ENCODE measurements around the gene PTPRCAP.

PTPRCAP gene

GRCh38 chr11:67415501-67416304, 21.8 kb downstream of the PTPRCAP start, which contains the start of gene CARNS1:
CARNS1 (plus strand) TSS chr11:67415678; CDS start chr11:67416200, 522 bp downstream.
- H3K27me3 Mint-ChIP-seq, result no peaks in the 10 kb centered on the region
- H3K4me1 Mint-ChIP-seq (ENCODE audit: low read depth), result peaks cover 68% of the 10 kb centered on the region
- peak within 1 kb of the TSS; percentile 97 for H3K27ac Mint-ChIP-seq
- peak within 1 kb of the TSS; percentile 85 for H3K4me3 Mint-ChIP-seq
- no peaks in the 10 kb centered on the region for H3K9me3 Mint-ChIP-seq (ENCODE audit: low read depth)
- H3K36me3 Mint-ChIP-seq, result no peaks in the 10 kb centered on the region

- H3K36me3 Mint-ChIP-seq, result no peaks in the 10 kb centered on the region
- H3K9me3 Mint-ChIP-seq (ENCODE audit: low read depth), result no peaks in the 10 kb centered on the region
- no peaks in the 10 kb centered on the region for H3K27me3 Mint-ChIP-seq
- peak overlapping the region; percentile 54 for H3K4me3 Mint-ChIP-seq
- H3K27ac Mint-ChIP-seq, result peak overlapping the region; percentile 58
- H3K4me1 Mint-ChIP-seq (ENCODE audit: low read depth), result peaks cover 72% of the 10 kb centered on the region
Measured at GRCh38 chr11:67413266-67413849, 24.1 kb downstream of the PTPRCAP start.

- Mint-ChIP-seq H3K4me3 (no peak overlapping the region), H3K27ac (peak overlapping the region; percentile 58), H3K27me3 (no peaks in the 10 kb centered on the region), H3K36me3 (no peaks in the 10 kb centered on the region), H3K9me3 (ENCODE audit: low read depth) (no peaks in the 10 kb centered on the region), H3K4me1 (ENCODE audit: low read depth) (peaks cover 73% of the 10 kb centered on the region)
Measured at GRCh38 chr11:67412495-67413179, 24.8 kb downstream of the PTPRCAP start.

- Mint-ChIP-seq H3K27ac (peak overlapping the region; percentile 93), H3K4me1 (ENCODE audit: low read depth) (peaks cover 76% of the 10 kb centered on the region), H3K9me3 (ENCODE audit: low read depth) (no peaks in the 10 kb centered on the region), H3K36me3 (no peaks in the 10 kb centered on the region), H3K27me3 (no peaks in the 10 kb centered on the region), H3K4me3 (peak overlapping the region; percentile 8)
Measured at GRCh38 chr11:67411785-67412152, 25.7 kb downstream of the PTPRCAP start.

- H3K4me3 Mint-ChIP-seq, result peak overlapping the region; percentile 40
Measured at GRCh38 chr11:67410984-67411784, 26.3 kb downstream of the PTPRCAP start.

GRCh38 chr11:67410369-67410831, 27.1 kb downstream of the PTPRCAP start:
- Mint-ChIP-seq H3K4me1 (ENCODE audit: low read depth) (peaks cover 78% of the 10 kb centered on the region), H3K27me3 (no peaks in the 10 kb centered on the region), H3K27ac (peak overlapping the region; percentile 93), H3K9me3 (ENCODE audit: low read depth) (no peaks in the 10 kb centered on the region), H3K4me3 (peak overlapping the region; percentile 80), H3K36me3 (no peaks in the 10 kb centered on the region)

More at GRCh38 chr11:67410984-67411784, 26.3 kb downstream of the PTPRCAP start:
- no peaks in the 10 kb centered on the region for H3K36me3 Mint-ChIP-seq
- H3K27ac Mint-ChIP-seq, result peak overlapping the region; percentile 93
- no peaks in the 10 kb centered on the region for H3K27me3 Mint-ChIP-seq
- H3K4me1 Mint-ChIP-seq (ENCODE audit: low read depth), result peaks cover 75% of the 10 kb centered on the region
- H3K9me3 Mint-ChIP-seq (ENCODE audit: low read depth), result no peaks in the 10 kb centered on the region

GRCh38 chr11:67409781-67410368, 27.6 kb downstream of the PTPRCAP start:
- Mint-ChIP-seq H3K9me3 (ENCODE audit: low read depth) (no peaks in the 10 kb centered on the region), H3K27ac (peak overlapping the region; percentile 93), H3K36me3 (no peaks in the 10 kb centered on the region), H3K27me3 (no peaks in the 10 kb centered on the region), H3K4me3 (peak overlapping the region; percentile 80), H3K4me1 (ENCODE audit: low read depth) (peaks cover 79% of the 10 kb centered on the region)

GRCh38 chr11:67409261-67409666, 28.2 kb downstream of the PTPRCAP start:
- Mint-ChIP-seq H3K36me3 (no peaks in the 10 kb centered on the region), H3K27me3 (no peaks in the 10 kb centered on the region), H3K4me3 (peak overlapping the region; percentile 95), H3K4me1 (ENCODE audit: low read depth) (peaks cover 79% of the 10 kb centered on the region), H3K27ac (peak overlapping the region; percentile 97), H3K9me3 (ENCODE audit: low read depth) (no peaks in the 10 kb centered on the region)

GRCh38 chr11:67408437-67409200, 28.9 kb downstream of the PTPRCAP start:
- peak overlapping the region; percentile 95 for H3K4me3 Mint-ChIP-seq
- no peaks in the 10 kb centered on the region for H3K9me3 Mint-ChIP-seq (ENCODE audit: low read depth)
- H3K27ac Mint-ChIP-seq, result peak overlapping the region; percentile 97
- H3K4me1 Mint-ChIP-seq (ENCODE audit: low read depth), result peaks cover 77% of the 10 kb centered on the region
- H3K36me3 Mint-ChIP-seq, result no peaks in the 10 kb centered on the region
- no peaks in the 10 kb centered on the region for H3K27me3 Mint-ChIP-seq

- H3K36me3 Mint-ChIP-seq, result no peaks in the 10 kb centered on the region
- H3K27ac Mint-ChIP-seq, result peak overlapping the region; percentile 97
- H3K4me1 Mint-ChIP-seq (ENCODE audit: low read depth), result peaks cover 76% of the 10 kb centered on the region
- H3K9me3 Mint-ChIP-seq (ENCODE audit: low read depth), result no peaks in the 10 kb centered on the region
- peak overlapping the region; percentile 95 for H3K4me3 Mint-ChIP-seq
- no peaks in the 10 kb centered on the region for H3K27me3 Mint-ChIP-seq
Measured at GRCh38 chr11:67407688-67408163, 29.8 kb downstream of the PTPRCAP start.

- Mint-ChIP-seq H3K27me3 (no peaks in the 10 kb centered on the region), H3K9me3 (ENCODE audit: low read depth) (no peaks in the 10 kb centered on the region), H3K27ac (peak overlapping the region; percentile 97), H3K4me3 (peak overlapping the region; percentile 95), H3K36me3 (no peaks in the 10 kb centered on the region), H3K4me1 (ENCODE audit: low read depth) (peaks cover 70% of the 10 kb centered on the region)
Measured at GRCh38 chr11:67406969-67407687, 30.4 kb downstream of the PTPRCAP start.

GRCh38 chr11:67406420-67406968, 31.0 kb downstream of the PTPRCAP start:
- H3K9me3 Mint-ChIP-seq (ENCODE audit: low read depth), result no peaks in the 10 kb centered on the region
- peaks cover 67% of the 10 kb centered on the region for H3K4me1 Mint-ChIP-seq (ENCODE audit: low read depth)
- peak overlapping the region; percentile 97 for H3K27ac Mint-ChIP-seq

More at GRCh38 chr11:67406420-67406968, 31.0 kb downstream of the PTPRCAP start:
- no peaks in the 10 kb centered on the region for H3K36me3 Mint-ChIP-seq
- no peaks in the 10 kb centered on the region for H3K27me3 Mint-ChIP-seq
- H3K4me3 Mint-ChIP-seq, result peak overlapping the region; percentile 95
